ENCODE measurements around the gene CTDNEP1.
"Not testable (repeated sequence)": the region's sequence is repeated elsewhere in the genome, so short reads cannot be mapped to it uniquely, and the experiment has no call there.

The CTDNEP1 gene

DNA sequence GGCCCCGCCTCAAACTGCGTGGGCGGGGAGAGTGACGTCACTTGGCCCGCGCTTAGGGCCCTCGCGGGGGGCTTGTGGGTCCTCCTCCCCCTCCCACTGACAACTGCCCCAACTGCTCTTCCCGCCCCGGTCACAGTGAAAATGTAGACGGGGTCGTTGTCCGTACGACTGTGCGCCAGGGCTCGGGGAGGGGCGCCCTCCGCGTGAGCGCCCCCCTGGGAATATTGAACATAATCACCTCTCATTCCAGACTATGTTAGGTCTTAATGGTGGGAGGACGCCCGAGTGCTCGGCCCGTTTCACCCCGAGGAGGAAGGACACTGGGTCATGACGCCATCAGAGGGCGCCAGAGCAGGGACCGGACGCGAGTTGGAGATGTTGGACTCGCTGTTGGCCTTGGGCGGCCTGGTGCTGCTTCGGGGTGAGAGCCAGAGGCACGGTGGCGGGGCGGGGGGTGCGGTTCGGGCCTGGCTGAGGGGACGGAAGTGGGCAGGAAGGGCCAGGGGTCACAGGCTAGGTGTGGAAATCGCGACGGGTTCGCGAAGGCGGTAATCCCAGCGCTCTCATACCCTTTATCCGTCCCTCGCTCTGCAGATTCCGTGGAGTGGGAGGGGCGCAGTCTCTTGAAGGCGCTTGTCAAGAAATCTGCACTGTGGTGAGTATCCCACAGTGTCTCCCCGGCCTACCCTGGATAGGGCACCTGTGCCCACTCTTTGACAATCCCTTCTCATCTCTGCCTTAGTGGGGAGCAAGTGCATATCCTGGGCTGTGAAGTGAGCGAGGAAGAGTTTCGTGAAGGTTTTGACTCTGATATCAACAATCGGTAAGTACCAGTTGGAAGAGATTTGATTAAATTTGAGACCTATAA, 876 bp upstream of the CTDNEP1 start, which contains the start of gene ELP5:
Gene ELP5 (plus strand): TSS at position 40 of the 868 bp plus-strand sequence. CDS start 336 bp downstream, at position 376.
- H3K4me3 ChIP-seq (ENCODE audit: low read length), result peak within 1 kb of the TSS; percentile 89
- no peak for TF ChIP-seq CTCF (conservative IDR thresholded peaks at IDR 0.05; ENCODE audit: low read depth, low read length)
- DNase-seq (ENCODE audit: low read depth), result peak; percentile 78

GRCh38 chr17:7250695-7251627, 573 bp downstream of the CTDNEP1 start:
- H3K4me3 ChIP-seq (ENCODE audit: low read length), result peak overlapping the region; percentile 89
- DNase-seq (ENCODE audit: low read depth), result no peak
- TF ChIP-seq CTCF (conservative IDR thresholded peaks at IDR 0.05; ENCODE audit: low read depth, low read length), result no peak

DNA sequence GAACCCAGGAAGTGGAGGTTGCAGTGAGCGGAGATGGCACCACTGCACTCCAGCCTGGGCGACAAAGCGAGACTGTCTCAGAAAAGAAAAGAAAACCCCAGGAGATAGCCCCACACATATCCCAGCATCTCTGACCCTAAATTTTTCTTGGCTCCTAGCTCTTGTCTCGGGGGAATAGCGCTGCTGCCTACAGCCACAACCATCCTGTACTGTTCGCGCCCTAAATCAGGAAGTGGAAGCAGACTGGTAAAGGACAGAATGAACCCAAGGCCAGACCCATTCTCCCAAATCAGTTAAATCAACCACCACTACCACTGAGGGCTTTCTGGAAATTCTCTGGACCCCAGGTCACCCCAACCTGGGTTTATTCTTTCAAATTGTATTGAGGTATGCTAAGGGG, 1.7 kb downstream of the CTDNEP1 start:
- DNase-seq (ENCODE audit: low read depth), result no peak
- TF ChIP-seq CTCF (conservative IDR thresholded peaks at IDR 0.05; ENCODE audit: low read depth, low read length), result no peak
- H3K4me3 ChIP-seq (ENCODE audit: low read length), result peak overlapping the region; percentile 89

- no peak for DNase-seq (ENCODE audit: low read depth)
- no peak overlapping the region for H3K4me3 ChIP-seq (ENCODE audit: low read length)
Measured at GRCh38 chr17:7249214-7249613, 2.3 kb downstream of the CTDNEP1 start.

DNA sequence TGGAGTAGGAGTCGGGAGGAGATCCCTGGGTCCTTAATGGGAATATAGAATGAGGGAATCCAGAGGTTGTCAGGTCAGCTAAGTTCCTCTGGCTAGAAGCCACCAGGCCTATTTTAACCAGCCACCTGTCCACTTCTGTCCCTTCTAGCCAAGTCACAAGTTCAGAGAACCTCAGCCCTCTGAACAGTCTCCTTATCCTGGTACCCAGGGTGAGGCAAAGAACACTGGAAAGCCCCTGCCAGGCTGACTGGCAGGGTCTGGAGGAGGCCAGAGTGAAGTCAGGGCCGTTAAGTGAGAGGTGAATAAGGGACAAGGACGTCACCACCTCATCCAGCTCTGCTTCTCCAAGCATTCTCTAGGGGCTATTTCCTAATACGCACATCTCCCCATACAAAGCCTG, 2.7 kb downstream of the CTDNEP1 start:
- DNase-seq (ENCODE audit: low read depth), result no peak
- H3K4me3 ChIP-seq (ENCODE audit: low read length), result no peak overlapping the region
- no peak for TF ChIP-seq CTCF (conservative IDR thresholded peaks at IDR 0.05; ENCODE audit: low read depth, low read length)

More at GRCh38 chr17:7249214-7249613, 2.3 kb downstream of the CTDNEP1 start:
- TF ChIP-seq CTCF (conservative IDR thresholded peaks at IDR 0.05; ENCODE audit: low read depth, low read length), result no peak

DNA sequence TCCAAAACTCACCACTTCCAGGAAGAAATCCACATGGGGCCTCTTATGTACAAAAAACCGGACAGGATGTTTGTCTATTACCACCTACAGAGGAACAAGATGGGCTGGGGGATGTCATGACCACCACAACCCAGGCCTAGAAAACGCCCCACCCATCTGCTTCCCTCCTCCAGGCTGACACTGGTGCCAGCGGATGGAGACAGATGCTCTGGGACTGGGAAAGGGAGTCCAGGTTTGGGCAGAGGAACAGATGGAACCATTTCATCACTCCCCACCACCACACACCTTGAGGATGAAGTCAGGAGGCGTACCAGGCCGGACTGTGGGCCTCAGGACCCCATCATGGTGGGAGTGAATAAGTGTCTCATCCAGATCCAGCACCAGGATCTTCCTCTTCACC, 4.8 kb downstream of the CTDNEP1 start:
- DNase-seq (ENCODE audit: low read depth), result no peak
- no peak overlapping the region for H3K4me3 ChIP-seq (ENCODE audit: low read length)
- no peak for TF ChIP-seq CTCF (conservative IDR thresholded peaks at IDR 0.05; ENCODE audit: low read depth, low read length)

DNA sequence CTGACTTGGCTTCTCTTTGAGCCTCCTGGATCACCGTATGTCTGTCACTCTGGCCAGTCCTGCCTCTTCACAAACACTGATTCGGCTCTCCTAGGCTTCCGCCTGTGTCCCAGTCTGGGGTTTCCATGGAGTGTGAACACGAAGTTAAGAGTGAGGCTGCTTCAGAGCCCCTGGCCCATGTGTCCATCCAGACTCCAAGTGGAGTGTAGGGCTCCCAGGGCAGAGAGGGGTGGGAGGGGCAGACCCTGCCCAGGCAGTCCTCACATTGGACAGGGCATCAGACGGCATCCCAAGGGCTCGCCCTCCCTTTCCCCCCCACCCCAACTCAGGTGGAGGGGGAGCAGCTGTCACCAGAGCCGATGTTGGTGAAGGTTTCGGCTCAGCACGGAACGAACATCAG, 7.7 kb downstream of the CTDNEP1 start:
- H3K4me3 ChIP-seq (ENCODE audit: low read length); DNase-seq (ENCODE audit: low read depth): not testable (repeated sequence)

Measured in retinal pigment epithelial cell (primary cell).